Hematopoietic multipotent progenitor cell treated with erythropoietin and hydrocortisone succinate and interleukin-3 and kit ligand, for 4 days (in vitro differentiated cells): ENCODE results near the gene CYTL1.
"Not testable (repeated sequence)": the region's sequence is repeated elsewhere in the genome, so short reads cannot be mapped to it uniquely, and the experiment has no call there.

Source experiments
- DNase-seq: peaks from one replicate; pipeline ENCODE4 v3.0.0-alpha.2; 2015

CYTL1 gene

GRCh38 chr4:5033281-5033841 is 14.1 kb upstream of the CYTL1 start:
- peak; percentile 74 for DNase-seq

- peak; percentile 39 for DNase-seq
These were observed 13.6 kb upstream of the CYTL1 start for GRCh38 chr4:5032813-5033212.

GRCh38 chr4:5030927-5031326 is 11.7 kb upstream of the CYTL1 start:
- no peak for DNase-seq

GRCh38 chr4:5030221-5030620 is 11.0 kb upstream of the CYTL1 start:
- DNase-seq = no peak

GRCh38 chr4:5029447-5029846 is 10.2 kb upstream of the CYTL1 start:
- no peak for DNase-seq

GRCh38 chr4:5028480-5028879 is 9.2 kb upstream of the CYTL1 start:
- no peak for DNase-seq

GRCh38 chr4:5027346-5027745 is 8.1 kb upstream of the CYTL1 start:
- no peak for DNase-seq

- no peak for DNase-seq
These were observed 7.1 kb upstream of the CYTL1 start for GRCh38 chr4:5026371-5026770.

GRCh38 chr4:5024673-5025072 is 5.4 kb upstream of the CYTL1 start:
- DNase-seq = no peak

- DNase-seq = peak; percentile 40
These were observed 2.3 kb upstream of the CYTL1 start for GRCh38 chr4:5021546-5021945.

- peak; percentile 36 for DNase-seq
These were observed 1.1 kb upstream of the CYTL1 start for GRCh38 chr4:5020341-5020740.

GRCh38 chr4:5019796-5020195 is 538 bp upstream of the CYTL1 start:
- DNase-seq = no peak

- DNase-seq = peak; percentile 63
These were observed 655 bp downstream of the CYTL1 start for GRCh38 chr4:5018603-5019002.

GRCh38 chr4:5018096-5018495 is 1.2 kb downstream of the CYTL1 start:
- DNase-seq = peak; percentile 65

- peak; percentile 37 for DNase-seq
These were observed 5.1 kb downstream of the CYTL1 start for GRCh38 chr4:5014007-5014682.

GRCh38 chr4:5012958-5013357 is 6.3 kb downstream of the CYTL1 start:
- DNase-seq = no peak

GRCh38 chr4:5012244-5012898 is 6.9 kb downstream of the CYTL1 start:
- DNase-seq = no peak

- no peak for DNase-seq
These were observed 8.3 kb downstream of the CYTL1 start for GRCh38 chr4:5010984-5011383.

- DNase-seq = no peak
These were observed 9.5 kb downstream of the CYTL1 start for GRCh38 chr4:5009796-5010195.

- not testable (repeated sequence) for DNase-seq
These were observed 12.3 kb downstream of the CYTL1 start for GRCh38 chr4:5006932-5007331.

- no peak for DNase-seq
These were observed 14.8 kb downstream of the CYTL1 start for GRCh38 chr4:5004496-5004895.

- no peak for DNase-seq
These were observed 15.3 kb downstream of the CYTL1 start for GRCh38 chr4:5003918-5004317.

GRCh38 chr4:5003372-5003857 is 15.8 kb downstream of the CYTL1 start:
- peak; percentile 93 for DNase-seq

- DNase-seq = not testable (repeated sequence)
These were observed 17.6 kb downstream of the CYTL1 start for GRCh38 chr4:5001641-5002040.
